Activated CD4-positive, alpha-beta T cell treated with anti-CD3 and anti-CD28 coated beads for 24 hours (primary cell): ENCODE measurements around the gene MTCL1.

Experiments
- DNase-seq, 2 donors: peaks; one replicate each; pipeline ENCODE4 v3.0.0-alpha.2; 2020; ENCODE audit warnings: low read depth in 2 of 2

The MTCL1 gene

DNA sequence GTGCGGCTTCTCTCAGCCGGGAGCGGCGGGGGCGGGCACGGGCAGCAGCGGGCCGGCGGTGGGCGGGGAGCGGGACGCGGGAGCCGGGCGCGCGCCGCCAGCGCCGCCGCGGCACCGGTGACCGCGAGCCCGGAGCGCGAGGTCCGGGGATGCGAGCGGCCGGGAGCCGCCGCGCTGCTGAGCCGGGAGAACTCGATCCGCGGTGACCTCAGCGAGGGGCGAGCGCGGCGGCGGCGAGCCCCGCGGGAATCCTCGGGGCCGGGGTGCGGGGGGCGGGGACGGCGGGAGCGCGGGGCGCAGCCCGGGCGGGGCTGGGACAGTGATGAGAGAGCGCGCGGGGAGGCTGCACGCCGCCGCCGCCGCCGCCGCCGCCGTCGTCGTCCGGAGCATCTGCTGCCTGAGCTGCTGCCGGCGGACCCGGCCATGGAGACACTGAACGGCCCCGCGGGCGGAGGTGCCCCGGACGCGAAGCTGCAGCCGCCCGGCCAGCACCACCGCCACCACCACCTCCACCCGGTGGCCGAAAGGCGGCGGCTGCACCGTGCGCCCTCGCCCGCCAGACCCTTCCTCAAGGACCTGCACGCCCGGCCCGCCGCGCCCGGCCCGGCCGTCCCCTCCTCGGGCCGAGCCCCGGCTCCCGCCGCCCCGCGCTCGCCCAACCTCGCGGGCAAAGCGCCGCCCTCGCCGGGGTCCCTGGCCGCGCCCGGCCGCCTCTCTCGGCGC lies at the start of gene MTCL1:
TSS of gene MTCL1 (plus strand) at position 319 of the 723 bp plus-strand sequence. CDS start at position 424, 105 bp downstream.
- no peak for DNase-seq

DNA sequence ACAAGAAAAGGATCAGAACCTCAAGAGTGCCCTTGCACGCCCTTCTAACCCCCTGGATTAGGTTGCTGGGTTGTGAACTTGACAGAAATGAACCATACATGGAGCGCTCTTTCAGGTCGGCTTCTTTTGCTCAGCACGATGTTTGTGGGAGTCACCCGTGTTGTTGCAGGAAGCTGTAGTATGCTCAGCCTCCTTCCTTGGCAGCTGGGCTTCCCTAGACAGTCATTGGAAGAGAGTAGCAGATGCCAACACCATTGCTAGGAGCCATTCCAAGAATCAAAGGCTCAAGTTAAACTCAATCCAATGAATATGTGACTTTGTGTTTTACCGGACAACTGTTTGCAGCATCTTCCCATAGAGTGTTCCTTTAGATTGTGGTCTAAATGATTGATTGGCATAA lies 49.1 kb upstream of the MTCL1 start:
- DNase-seq: no peak

DNA sequence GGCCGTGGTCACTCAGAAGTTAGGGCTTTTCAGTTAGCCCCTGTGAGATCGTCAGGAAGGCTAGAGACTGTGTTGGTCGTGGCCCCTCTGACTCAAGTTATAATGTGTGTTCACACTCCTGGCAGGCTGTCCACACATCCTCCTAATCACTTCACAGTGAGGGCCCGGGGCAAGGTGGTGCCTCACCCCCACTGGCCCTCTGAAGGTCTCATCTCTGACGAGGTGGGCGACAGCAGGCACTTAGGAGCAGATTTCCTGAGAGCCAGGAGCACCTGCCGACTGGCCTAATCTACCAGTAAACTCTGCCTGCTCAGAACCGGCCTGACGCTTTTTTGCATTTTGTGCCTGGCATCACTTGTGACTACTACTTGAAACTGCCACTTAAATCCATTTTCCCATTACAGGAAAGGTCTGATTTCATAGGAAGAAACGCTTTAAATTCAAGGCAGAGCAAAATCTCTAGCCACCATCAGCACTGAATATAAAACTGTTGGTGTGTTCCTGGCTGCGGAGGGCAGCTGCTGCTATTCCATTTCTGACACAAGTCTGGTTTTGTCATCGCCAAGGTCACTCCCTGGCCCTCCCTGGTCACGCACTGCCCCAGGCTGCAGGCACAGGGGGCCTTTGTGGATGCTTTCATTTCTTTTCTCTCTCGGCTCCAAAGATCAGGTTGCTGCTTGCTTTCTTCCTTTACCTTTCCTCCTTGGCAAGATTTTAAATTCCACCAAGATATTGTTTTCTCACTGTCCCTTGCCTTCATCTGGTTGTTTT lies 48.1 kb upstream of the MTCL1 start:
- DNase-seq: no peak

DNA sequence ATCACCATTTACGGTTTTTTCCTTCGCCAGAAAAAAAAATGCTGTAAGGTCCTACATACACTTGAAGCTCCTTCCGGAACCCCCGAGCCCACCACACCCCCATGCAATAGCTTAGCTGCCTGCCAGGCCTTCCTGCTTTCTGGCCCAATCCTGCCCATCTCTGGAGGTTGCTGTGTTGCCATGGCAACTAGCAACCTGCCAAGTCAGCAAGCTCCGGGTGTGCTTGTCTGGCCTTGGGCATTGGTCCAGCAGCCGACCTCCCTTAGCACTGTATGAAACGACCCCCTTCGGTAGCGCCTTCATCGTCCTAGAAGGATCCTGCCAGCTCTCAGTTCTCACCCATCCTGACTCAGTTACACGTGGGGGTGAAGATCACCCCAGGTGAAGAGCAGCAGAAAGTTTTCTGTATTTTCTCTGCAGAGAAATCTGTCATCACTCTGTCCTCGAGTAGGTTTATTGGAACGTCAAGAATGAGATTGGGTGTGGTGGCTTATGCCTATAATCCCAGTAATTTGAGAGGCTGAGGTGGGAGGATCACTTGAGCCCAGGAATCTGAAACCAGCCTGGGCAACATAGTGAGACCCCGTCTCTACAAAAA lies 47.4 kb upstream of the MTCL1 start:
- no peak for DNase-seq

DNA sequence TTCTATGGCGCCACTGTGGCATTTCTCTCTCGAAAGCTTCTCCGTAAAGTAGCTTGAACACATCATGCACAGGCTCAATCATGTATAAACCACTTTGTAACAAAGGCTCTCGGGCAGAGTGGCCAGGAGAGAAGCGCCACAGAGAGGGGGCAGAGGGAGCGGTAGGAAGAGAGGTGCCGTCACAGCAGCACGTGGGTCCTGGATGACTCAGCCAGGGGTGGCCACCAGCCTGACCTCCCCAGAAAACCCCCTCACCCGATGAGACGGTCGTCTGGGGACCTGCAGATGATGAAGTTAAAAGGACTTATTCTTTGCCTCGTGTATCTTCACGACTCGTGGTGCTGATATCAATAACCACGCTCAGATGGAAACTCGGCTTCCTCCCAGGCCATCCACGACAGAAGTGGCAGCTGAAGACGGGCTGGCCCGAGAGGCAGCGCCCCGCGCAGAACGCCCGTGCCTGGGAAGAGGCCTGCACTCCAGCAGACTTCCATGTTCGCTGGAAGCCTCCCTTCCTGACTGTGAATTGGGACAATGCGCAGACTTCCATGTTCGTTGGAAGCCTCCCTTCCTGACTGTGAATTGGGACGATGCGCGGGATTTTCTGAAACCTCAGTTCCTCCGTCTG lies 46.4 kb upstream of the MTCL1 start:
- no peak for DNase-seq

DNA sequence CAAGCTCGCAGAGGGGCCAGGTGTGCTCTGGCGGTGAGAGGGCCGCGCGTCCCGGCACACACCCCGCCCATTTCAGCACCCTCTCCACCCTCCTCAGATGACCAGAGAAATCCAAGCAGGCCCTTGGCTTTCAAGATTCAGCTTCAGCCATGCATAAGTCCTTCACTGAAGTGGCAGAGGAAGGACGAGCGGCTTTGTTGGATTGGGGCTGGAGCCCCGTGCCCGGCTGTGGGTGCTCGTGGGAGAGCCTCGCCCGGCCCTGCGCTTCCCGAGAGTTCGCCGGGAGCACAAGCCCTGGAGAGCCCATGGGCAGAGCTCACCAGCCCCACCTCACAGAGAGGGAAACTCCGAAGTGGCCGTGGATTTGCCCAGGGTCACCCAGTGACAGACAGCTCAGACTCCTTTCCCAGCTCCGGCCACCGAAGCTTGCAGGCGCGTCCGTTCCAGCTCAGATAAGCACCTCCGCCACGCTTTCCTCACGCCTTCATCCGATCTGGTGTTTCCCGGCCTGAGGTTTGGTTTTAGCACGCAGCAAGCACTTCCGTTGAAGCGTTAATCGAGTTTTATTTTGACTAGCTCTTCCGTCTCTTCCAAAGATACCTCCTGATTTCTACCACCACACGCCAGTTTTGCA lies 45.6 kb upstream of the MTCL1 start:
- DNase-seq: no peak

DNA sequence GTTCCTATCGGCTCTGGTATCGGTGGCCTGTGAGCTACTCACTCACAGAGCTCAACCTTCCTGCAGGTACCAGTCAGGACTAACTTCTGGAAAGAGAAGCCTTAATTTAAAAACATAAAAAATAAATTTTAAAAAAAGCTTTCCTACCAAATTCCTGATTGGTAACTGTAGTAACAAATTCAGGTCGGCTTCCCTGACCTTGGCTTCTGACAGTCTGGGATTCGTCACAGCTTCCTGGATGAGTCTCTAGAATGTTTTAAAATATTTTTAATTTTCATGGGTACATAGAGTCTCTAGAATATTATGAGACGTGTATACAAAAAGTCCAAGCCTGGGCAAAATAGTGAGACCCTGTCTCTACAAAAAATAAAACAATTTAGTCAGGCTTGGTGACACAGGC lies 45.0 kb upstream of the MTCL1 start:
- no peak for DNase-seq

DNA sequence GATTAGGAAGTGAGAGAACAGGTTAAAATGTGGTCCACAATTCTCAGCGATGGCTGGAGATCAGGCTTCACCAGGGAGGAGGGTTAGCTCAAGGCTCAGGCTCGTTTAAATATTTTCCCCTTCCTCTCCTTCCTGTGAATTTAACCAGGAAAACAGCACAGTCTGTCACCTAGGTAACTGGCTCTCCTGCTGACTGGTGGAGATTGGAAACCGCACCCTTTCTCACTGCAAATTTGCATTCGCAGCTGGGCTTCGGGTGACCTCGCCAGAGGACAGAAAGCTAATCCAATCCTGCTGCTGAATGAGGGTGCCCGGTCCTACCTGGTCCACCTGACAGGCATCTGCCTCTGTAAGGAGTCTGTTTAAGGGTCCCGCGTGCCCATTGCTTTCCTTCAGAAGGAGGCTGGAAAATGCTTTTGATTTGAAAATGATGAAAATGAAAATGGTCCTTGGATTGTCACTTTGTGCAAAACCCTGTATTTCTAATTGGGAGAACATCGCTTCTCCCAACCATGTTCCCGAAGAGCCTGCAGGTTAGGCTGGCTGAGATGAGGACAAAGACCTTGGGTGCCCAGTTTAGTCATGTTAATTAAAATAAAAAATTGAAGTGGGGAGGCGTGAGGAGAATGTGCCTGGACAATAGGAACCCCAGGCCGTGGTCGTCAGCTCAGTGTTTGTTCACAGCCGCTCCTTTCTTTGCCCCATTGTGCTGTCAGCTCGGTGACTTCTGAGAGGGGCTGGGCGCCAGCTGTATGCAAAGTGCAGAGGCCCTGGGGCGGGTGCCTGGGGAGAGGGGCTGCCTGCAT lies 43.4 kb upstream of the MTCL1 start:
- no peak for DNase-seq

DNA sequence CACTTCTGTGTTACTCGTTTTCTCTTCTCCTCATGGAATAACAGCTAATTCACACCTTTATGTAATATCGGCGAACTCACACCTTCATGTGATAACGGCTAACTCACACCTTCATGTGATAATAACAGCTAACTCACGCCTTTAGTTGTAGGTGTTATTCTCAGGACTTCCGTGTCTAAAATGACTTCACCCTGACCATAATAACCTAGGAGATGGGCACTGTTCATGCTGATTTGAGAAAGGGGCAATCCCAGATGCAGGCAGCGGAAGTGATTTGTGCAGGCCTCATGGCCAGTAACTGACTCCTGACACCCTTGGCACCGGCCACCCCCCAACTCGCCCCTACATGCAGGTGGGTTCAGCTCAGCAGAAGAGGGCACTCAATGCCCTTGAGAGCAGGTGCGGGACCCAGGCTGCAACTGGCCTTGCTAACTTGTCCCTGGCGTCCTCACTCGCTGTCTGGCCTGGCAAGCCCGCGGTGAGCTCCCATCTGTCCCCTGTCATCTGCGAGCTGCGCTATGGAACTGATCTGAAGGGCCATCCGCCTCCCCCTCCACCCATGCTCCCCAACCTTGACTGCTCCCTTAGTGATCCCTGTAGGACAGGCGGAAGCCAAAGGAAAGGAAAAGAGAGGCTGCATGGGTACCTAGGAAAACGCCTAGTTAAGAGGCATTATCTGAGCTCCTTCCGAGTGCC lies 42.6 kb upstream of the MTCL1 start:
- no peak for DNase-seq

DNA sequence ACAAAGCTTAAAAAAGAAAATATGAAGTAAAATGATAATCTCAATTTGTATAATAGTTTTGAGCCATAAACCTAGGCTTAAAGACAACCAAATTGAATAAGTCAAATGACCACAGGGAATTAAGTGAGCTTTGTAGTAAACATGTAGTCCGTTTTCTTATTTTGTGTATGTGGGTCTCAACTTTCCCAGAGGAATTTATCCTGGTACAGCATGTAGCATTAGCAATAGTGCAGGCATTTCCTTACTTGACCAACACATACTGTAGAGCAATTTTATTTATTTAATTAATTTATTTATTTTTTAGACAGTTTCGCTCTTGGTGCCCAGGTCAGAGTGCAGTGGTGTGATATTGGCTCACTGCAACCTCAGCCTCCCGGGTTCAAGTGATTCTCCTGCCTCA lies 37.5 kb upstream of the MTCL1 start:
- DNase-seq: no peak

DNA sequence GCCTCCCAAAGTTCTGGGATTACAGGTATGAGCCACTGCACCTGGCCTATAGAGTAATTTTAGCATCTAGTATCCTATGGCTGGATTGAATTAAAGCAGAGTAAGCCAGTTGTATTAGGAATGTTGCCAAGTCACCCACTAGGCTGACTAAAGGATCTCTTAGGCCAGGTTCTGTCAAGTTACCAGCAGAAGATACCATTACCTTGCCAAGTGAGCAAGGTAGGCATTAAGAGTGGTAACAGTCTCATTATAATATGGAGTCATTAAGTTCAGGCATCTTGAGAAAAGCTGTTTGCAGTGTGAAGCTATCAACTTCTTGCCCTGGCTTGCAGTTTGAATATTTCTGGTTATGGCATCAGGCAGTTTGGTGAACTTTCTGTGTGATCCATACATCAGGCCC lies 37.0 kb upstream of the MTCL1 start:
- no peak for DNase-seq

DNA sequence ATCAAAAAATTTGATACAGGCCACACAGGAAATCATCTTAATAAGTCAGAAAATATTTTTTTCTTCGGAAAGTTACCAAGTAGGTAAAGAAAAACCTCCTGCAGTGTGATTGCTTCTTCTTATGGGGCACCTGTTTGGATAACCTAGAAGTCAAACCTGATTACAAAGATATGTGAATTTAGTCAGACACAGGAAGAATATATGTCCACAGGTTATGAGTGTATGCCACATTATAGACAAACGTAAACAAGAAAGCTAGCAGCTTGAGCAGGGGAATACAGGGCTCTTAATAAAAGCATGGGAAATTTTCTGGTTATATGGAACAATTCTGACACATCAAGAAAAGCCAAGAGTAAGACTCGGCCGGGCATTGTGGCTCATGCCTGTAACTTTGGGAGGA lies 35.8 kb upstream of the MTCL1 start:
- no peak for DNase-seq

DNA sequence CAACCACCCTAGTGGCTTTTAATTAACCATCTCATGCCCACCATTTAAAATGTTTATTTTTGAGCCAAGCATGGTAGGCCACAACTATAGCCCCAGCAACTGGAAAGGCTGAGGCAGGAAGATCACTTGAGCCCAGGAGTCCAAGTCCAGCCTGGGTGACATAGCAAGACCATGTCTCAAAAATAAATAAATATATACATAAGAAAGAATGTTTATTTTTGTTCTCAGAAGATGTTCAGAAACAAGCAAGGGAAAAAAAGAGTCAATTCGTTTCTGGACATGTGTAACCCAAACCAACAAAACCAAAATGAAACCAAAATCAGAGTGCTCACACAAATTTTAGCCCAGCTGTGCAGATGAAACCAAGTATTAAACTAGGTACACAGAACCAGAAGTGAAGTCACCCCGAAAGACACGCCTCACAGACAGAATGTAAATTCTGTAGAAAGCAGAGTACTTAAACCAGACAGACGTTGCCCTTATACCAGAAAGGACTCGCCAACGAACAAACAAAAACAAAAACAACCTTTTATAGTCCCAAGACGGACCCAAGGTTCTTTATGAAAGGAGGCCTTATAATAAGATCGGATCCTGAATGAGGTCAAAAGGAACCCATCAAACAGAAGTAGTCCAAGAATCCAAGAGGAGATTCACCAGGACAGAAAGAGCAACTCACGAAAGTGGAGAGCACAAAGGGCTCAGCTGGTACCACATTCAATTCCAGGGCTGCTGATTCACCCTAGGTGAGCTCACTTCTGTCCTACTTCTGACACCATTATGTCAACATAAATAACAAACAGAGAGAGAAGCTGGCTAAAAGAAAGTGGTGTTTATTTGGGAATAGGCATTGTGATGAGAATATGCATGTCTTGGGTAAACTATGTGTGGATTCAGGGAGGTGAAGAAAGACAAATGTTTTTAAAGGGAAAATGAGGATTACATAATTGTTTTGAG lies 31.8 kb upstream of the MTCL1 start:
- DNase-seq: no peak

DNA sequence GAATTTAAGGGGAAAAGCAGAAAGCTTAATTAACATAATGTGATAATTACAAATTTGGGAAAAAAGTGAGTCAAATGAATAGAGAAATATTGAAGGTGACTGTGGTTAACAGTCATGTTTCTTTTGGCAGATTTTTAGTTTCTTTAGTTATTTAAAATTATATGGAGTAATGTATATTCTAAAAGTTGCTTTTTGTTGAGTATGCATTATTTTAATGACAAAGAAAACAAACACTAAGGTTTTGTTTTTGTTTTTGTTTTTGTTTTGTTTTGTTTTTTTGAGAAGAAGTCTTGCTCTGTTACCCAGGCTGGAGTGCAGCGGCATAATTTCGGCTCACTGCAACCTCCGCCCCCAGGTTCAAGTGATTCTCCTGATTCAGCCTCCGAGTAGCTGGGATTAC lies 30.3 kb upstream of the MTCL1 start:
- DNase-seq: no peak

DNA sequence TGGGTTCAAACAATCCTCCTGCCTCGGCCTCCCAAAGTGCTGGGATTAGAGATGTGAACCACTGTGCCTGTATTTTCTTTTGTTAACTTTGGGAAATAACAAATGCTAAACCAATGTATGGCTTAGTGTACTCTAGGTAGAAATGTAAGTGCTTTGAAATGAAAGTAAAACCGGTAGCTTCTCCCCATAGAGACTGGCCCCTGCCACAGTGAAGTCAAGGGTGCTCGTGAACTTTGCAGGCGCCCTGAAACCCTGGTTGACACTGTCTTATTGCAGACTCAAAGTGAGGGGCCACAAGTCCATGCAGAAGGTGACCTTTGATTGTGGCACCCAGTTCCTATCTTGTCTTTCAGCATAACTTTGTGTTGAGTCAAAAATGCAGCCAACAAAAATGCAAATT lies 24.2 kb upstream of the MTCL1 start:
- DNase-seq: no peak

DNA sequence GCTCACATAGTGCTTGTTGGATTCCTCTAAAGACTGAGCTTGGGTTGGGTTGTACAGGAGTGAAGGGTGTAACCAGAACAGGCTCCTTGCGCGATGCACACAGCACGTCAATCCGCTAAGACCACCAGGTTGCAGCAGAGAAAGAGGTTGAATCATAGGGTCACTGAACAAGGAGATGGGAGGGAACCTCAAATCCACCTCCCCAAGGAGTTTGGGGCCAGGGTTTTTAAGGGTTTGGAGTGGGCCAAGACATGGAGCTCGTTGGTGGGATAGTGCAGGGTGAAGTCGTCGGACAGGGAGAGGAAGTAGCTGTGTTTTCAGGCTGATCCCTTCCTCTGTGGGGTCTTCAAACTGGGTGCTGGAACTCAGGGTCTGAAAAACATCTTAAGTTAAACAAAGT lies 20.8 kb upstream of the MTCL1 start:
- DNase-seq: no peak

DNA sequence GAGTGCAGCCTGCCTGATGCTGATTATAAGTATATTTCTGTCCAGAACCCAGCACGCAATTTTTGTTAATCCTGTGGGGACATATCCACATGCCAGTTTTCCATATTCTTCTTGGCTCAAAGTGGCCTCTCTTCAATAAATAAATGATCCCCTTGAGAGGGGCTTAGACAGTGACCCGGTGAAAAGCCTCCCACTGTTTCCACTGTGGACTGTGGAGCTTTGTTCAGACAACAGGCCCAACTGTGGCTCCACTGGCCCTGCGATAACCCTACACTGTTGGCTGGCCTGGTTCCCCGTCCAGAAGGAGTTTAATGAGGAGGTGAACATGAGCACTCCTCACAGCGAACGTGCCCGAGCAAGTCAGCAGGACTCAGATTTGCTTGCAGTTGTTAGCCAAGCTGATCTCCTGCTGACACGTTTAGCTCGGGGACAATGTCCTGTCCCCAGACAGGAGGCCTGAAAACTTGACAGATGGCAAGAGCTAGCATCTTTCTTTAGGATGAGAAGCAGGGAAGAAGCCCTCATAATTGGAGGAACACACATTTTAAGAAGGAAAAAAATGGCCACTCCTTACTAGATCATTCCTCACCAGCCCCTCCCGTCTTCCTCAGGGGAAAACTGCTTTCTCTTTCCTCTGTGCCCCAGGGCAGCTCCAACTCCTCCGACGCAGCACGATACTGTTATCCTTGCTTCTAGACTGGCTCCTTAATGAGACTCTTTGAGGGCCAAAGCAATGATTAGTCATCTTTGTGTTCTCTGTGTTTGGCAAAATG lies 20.0 kb upstream of the MTCL1 start:
- no peak for DNase-seq

DNA sequence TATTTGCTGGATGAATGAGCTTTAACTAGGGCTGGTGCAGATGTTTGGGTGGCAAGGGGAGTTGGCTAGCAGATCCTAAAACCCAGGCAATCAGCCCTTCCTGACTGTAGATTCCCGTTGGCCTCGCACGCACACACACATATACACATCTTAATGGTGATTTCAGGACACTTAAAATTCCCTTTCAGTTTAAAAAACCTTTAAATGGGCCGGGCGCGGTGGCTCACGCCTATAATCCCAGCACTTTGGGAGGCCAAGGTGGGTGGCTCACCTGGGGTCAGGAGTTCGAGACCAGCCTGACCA lies 19.5 kb upstream of the MTCL1 start:
- no peak for DNase-seq

DNA sequence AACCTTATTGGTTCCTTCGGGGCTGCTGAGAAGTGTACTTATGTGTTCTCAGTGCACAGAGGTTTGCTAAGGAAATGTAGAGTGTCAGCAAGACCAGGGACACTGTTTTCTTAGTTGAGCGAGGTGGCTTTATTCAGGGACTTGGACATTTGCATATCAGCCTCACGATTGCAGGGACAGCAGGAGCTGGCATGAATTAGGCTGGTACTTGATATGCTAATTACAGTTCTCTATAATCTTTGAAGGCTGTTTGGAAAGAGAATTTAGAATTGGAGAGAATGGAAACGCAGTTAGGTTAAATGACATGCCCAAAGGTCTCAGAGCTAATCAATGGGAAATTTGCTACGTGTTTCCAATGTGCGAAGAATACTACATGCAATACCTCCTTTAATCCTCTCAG lies 18.7 kb upstream of the MTCL1 start:
- DNase-seq: no peak
